Measurements from ENCODE around the gene NFXL1.

DNA sequence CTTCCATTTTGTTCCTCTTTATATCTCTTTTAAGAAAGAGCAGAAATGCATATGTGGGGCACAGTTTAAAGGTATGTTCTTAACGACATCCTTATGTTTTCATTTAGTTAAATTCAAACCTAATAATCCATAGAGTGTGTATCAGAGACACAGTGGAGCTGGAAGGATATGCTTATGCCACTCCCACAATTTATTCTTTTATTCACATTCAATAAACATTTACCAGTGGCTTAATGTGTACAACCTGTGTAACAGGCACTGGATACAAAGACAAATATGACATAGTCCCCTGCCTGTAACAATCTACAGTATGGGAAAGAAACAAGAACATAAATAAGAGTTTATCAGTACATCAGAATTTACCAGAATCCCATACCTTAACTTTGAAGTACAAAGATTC lies 54.1 kb downstream of the NFXL1 start:
- TF ChIP-seq CTCF (IDR thresholded peaks at IDR 0.05) (no peak), POLR2A (IDR thresholded peaks at IDR 0.05) (no peak)
